HepG2 (cell line): Measurements from ENCODE around the gene PCBP2. TPM values are rescaled to one million over a fixed set of nuclear protein-coding genes. Genes with fewer than 3 reads are reported as not detected.

ENCODE experiments used
- FOXJ3 ChIP-seq: sonication (generic); formaldehyde crosslinking; IDR thresholded peaks from 2 replicates; pipeline ENCODE4 v1.4.0; 2020; ENCODE audit warnings: missing genetic modification reagents, mild to moderate bottlenecking, borderline replicate concordance
- FOXK1 ChIP-seq: sonication (generic); formaldehyde crosslinking; IDR thresholded peaks from 2 replicates; pipeline ENCODE4 v1.4.0; 2020; ENCODE audit warnings: low read depth, missing genetic modification reagents, borderline replicate concordance
- GATAD1 ChIP-seq: IDR thresholded peaks from 2 replicates; pipeline ENCODE4 v1.6.1; 2016; ENCODE audit warnings: missing genetic modification reagents, missing compliant biosample characterization
- HNRNPL ChIP-seq: fragments of 200-400 bp; formaldehyde crosslinking; IDR thresholded peaks from 2 replicates; pipeline ENCODE4 v1.6.1; 2017; ENCODE audit warnings: mild to moderate bottlenecking, low read depth, low read length
- JUND ChIP-seq: sonication (generic); formaldehyde crosslinking; IDR thresholded peaks from 2 replicates; pipeline ENCODE4 v1.8.0; 2022; ENCODE audit warnings: mild to moderate bottlenecking, missing genetic modification reagents
- NCOA1 ChIP-seq: sonication (generic); formaldehyde crosslinking; IDR thresholded peaks from 2 replicates; pipeline ENCODE4 v1.9.0; 2021; ENCODE audit warnings: missing genetic modification reagents
- SMC3 ChIP-seq: IDR thresholded peaks from 2 replicates; pipeline ENCODE4 v1.6.1; 2011; ENCODE audit warnings: low read length, improper control_type of control experiment
- SRY ChIP-seq: sonication (generic); formaldehyde crosslinking; IDR thresholded peaks from 2 replicates; pipeline ENCODE4 v1.8.0; 2022; ENCODE audit warnings: mild to moderate bottlenecking, missing genetic modification reagents
- STAT5B ChIP-seq: sonication (generic); formaldehyde crosslinking; IDR thresholded peaks from 2 replicates; pipeline ENCODE4 v1.4.0; 2020; ENCODE audit warnings: missing genetic modification reagents
- ZBTB38 ChIP-seq: sonication (generic); formaldehyde crosslinking; IDR thresholded peaks from 2 replicates; pipeline ENCODE4 v1.5.1; 2020; ENCODE audit warnings: mild to moderate bottlenecking, missing genetic modification reagents
- ZC3H4 ChIP-seq: sonication (generic); formaldehyde crosslinking; IDR thresholded peaks from 2 replicates; pipeline ENCODE4 v1.4.0; 2020; ENCODE audit warnings: missing genetic modification reagents, borderline replicate concordance
- ZKSCAN5 ChIP-seq: sonication (generic); formaldehyde crosslinking; IDR thresholded peaks from 2 replicates; pipeline ENCODE4 v1.5.1; 2020; ENCODE audit warnings: mild to moderate bottlenecking, missing genetic modification reagents
- ZKSCAN8 ChIP-seq: IDR thresholded peaks from 2 replicates; pipeline ENCODE4 v1.6.1; 2016; ENCODE audit warnings: borderline replicate concordance, missing genetic modification reagents, missing compliant biosample characterization
- ZNF101 ChIP-seq: sonication (generic); formaldehyde crosslinking; IDR thresholded peaks from 2 replicates; pipeline ENCODE4 v1.4.0; 2020; ENCODE audit warnings: mild to moderate bottlenecking, low read depth, missing genetic modification reagents, borderline replicate concordance
- ZNF180 ChIP-seq: sonication (generic); formaldehyde crosslinking; IDR thresholded peaks from 2 replicates; pipeline ENCODE4 v1.4.0; 2020; ENCODE audit warnings: low read depth, missing genetic modification reagents, borderline replicate concordance
- ZNF256 ChIP-seq: sonication (generic); formaldehyde crosslinking; conservative IDR thresholded peaks from 2 replicates; pipeline ENCODE4 v1.4.0; 2020; ENCODE audit warnings: missing genetic modification reagents
- ZNF3 ChIP-seq: IDR thresholded peaks from 2 replicates; pipeline ENCODE4 v1.7.0; 2017; ENCODE audit warnings: inconsistent platforms
- ZNF549 ChIP-seq: sonication (generic); formaldehyde crosslinking; IDR thresholded peaks from 2 replicates; pipeline ENCODE4 v1.5.0; 2020; ENCODE audit warnings: missing genetic modification reagents
- ZNF558 ChIP-seq: sonication (generic); formaldehyde crosslinking; IDR thresholded peaks from 2 replicates; pipeline ENCODE4 v1.9.0; 2022; ENCODE audit warnings: mild to moderate bottlenecking, missing genetic modification reagents, borderline replicate concordance
- ZNF713 ChIP-seq: sonication (generic); formaldehyde crosslinking; IDR thresholded peaks from 2 replicates; pipeline ENCODE4 v1.4.0; 2020; ENCODE audit warnings: mild to moderate bottlenecking, missing genetic modification reagents
- ZNF720 ChIP-seq: sonication (generic); formaldehyde crosslinking; IDR thresholded peaks from 2 replicates; pipeline ENCODE4 v1.4.0; 2020; ENCODE audit warnings: missing genetic modification reagents
- ZNF790 ChIP-seq: sonication (generic); formaldehyde crosslinking; IDR thresholded peaks from 2 replicates; pipeline ENCODE4 v1.8.0; 2022; ENCODE audit warnings: missing genetic modification reagents, mild to moderate bottlenecking, borderline replicate concordance
- ZZZ3 ChIP-seq: sonication (generic); formaldehyde crosslinking; IDR thresholded peaks from 2 replicates; pipeline ENCODE4 v1.4.0; 2020; ENCODE audit warnings: missing genetic modification reagents, mild to moderate bottlenecking, borderline replicate concordance
- polyA plus RNA-seq, 8 experiments: library from polyadenylated mRNA; depleted of rRNA in 3 of 8; stranded (reverse) in 7 of 8; unstranded in 1 of 8; fragments of >200 nt; fragmentation: Illumina TruSeq in 4 of 8; extraction: Trizol in 4 of 8; gene quantifications; 2 replicates each; pipeline versions ENCODE4 v1.2.1 to v1.2.3, GENCODE V29; 2011 to 2016; ENCODE audit warnings: low read depth in 4 of 8, missing spikeins in 1 of 8, mixed read lengths in 1 of 8; ENCODE audit not compliant: insufficient read depth in 1 of 8
- total RNA-seq, 5 experiments: library from RNA; depleted of rRNA; stranded (reverse); fragments of >200 nt; fragmentation: Illumina TruSeq; extraction: Trizol; gene quantifications; 2 replicates each; pipeline ENCODE4 v1.2.3, GENCODE V29; 2016; ENCODE audit warnings: low read depth in 1 of 5
- TF ChIP-seq, protein P1 (sequence below): sonication (generic); formaldehyde crosslinking; IDR thresholded peaks from 2 replicates; pipeline ENCODE4 v1.4.0; 2020; ENCODE audit warnings: missing genetic modification reagents
- TF ChIP-seq, protein P2 (sequence below): sonication (generic); formaldehyde crosslinking; IDR thresholded peaks from 2 replicates; pipeline ENCODE4 v1.8.0; 2022; ENCODE audit warnings: missing genetic modification reagents, mild to moderate bottlenecking, moderate library complexity, borderline replicate concordance
- TF ChIP-seq, protein P3 (sequence below): sonication (generic); formaldehyde crosslinking; IDR thresholded peaks from 2 replicates; pipeline ENCODE4 v1.5.0; 2020; ENCODE audit warnings: mild to moderate bottlenecking, missing genetic modification reagents

PCBP2 gene
- total and polyA plus RNA-seq, 2 of the 13 experiments (the other 11 are each of a cell fraction or from before 2014, with no cell fraction given), result 154 to 345 TPM

GRCh38 chr12:53451661-53452158, at the start of gene PCBP2 (continued):
- TF ChIP-seq, protein P1, sequence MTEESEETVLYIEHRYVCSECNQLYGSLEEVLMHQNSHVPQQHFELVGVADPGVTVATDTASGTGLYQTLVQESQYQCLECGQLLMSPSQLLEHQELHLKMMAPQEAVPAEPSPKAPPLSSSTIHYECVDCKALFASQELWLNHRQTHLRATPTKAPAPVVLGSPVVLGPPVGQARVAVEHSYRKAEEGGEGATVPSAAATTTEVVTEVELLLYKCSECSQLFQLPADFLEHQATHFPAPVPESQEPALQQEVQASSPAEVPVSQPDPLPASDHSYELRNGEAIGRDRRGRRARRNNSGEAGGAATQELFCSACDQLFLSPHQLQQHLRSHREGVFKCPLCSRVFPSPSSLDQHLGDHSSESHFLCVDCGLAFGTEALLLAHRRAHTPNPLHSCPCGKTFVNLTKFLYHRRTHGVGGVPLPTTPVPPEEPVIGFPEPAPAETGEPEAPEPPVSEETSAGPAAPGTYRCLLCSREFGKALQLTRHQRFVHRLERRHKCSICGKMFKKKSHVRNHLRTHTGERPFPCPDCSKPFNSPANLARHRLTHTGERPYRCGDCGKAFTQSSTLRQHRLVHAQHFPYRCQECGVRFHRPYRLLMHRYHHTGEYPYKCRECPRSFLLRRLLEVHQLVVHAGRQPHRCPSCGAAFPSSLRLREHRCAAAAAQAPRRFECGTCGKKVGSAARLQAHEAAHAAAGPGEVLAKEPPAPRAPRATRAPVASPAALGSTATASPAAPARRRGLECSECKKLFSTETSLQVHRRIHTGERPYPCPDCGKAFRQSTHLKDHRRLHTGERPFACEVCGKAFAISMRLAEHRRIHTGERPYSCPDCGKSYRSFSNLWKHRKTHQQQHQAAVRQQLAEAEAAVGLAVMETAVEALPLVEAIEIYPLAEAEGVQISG (CRISPR knock-in tag), result peak; percentile 99
- no peak for TF ChIP-seq ZNF558 (CRISPR knock-in tag)
- TF ChIP-seq, protein P2, sequence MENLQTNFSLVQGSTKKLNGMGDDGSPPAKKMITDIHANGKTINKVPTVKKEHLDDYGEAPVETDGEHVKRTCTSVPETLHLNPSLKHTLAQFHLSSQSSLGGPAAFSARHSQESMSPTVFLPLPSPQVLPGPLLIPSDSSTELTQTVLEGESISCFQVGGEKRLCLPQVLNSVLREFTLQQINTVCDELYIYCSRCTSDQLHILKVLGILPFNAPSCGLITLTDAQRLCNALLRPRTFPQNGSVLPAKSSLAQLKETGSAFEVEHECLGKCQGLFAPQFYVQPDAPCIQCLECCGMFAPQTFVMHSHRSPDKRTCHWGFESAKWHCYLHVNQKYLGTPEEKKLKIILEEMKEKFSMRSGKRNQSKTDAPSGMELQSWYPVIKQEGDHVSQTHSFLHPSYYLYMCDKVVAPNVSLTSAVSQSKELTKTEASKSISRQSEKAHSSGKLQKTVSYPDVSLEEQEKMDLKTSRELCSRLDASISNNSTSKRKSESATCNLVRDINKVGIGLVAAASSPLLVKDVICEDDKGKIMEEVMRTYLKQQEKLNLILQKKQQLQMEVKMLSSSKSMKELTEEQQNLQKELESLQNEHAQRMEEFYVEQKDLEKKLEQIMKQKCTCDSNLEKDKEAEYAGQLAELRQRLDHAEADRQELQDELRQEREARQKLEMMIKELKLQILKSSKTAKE, result peak; percentile 41; the same call in 1 of the 2 replicates
- TF ChIP-seq, protein P3, sequence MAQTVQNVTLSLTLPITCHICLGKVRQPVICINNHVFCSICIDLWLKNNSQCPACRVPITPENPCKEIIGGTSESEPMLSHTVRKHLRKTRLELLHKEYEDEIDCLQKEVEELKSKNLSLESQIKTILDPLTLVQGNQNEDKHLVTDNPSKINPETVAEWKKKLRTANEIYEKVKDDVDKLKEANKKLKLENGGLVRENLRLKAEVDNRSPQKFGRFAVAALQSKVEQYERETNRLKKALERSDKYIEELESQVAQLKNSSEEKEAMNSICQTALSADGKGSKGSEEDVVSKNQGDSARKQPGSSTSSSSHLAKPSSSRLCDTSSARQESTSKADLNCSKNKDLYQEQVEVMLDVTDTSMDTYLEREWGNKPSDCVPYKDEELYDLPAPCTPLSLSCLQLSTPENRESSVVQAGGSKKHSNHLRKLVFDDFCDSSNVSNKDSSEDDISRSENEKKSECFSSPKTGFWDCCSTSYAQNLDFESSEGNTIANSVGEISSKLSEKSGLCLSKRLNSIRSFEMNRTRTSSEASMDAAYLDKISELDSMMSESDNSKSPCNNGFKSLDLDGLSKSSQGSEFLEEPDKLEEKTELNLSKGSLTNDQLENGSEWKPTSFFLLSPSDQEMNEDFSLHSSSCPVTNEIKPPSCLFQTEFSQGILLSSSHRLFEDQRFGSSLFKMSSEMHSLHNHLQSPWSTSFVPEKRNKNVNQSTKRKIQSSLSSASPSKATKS (CRISPR knock-in tag), result 0 out of 2 replicates have a peak, but pooled peaks have one; percentile 22
- no peak for TF ChIP-seq STAT5B (CRISPR knock-in tag)
- TF ChIP-seq FOXJ3, result no peak
- TF ChIP-seq GATAD1 (CRISPR knock-in tag), result peak; percentile 87
- 0 out of 2 replicates have a peak, but pooled peaks have one; percentile 33 for TF ChIP-seq ZBTB38
- TF ChIP-seq ZNF101 (CRISPR knock-in tag), result no peak
- TF ChIP-seq SMC3, result peak; percentile 22
- TF ChIP-seq FOXK1, result peak; percentile 79; the same call in 1 of the 2 replicates
- TF ChIP-seq ZNF3 (CRISPR knock-in tag), result no peak
- TF ChIP-seq ZNF256 (CRISPR knock-in tag), result no peak
- TF ChIP-seq ZNF713 (CRISPR knock-in tag), result no peak
- TF ChIP-seq ZZZ3 (CRISPR knock-in tag), result peak; percentile 79; the same call in 1 of the 2 replicates
- TF ChIP-seq ZNF720, result no peak
- no peak for TF ChIP-seq ZNF790 (CRISPR knock-in tag)
- TF ChIP-seq JUND (CRISPR knock-in tag), result no peak
- no peak for TF ChIP-seq ZNF180 (CRISPR knock-in tag)
- no peak for TF ChIP-seq NCOA1 (CRISPR knock-in tag)
- no peak for TF ChIP-seq HNRNPL
- TF ChIP-seq ZKSCAN8, result peak; percentile 64; the same call in 1 of the 2 replicates
- no peak for TF ChIP-seq ZNF549 (CRISPR knock-in tag)
- TF ChIP-seq ZC3H4 (CRISPR knock-in tag), result no peak
- TF ChIP-seq ZKSCAN5, result no peak
- no peak for TF ChIP-seq SRY (CRISPR knock-in tag)
